LNCAP (cell line): ENCODE results near the gene BNC2.

Experiments used
- TF ChIP-seq, protein P1 (sequence below): fragments of 450-650 bp; IDR thresholded peaks from 2 replicates; pipeline ENCODE4 v1.5.1; 2017; ENCODE audit warnings: mild to moderate bottlenecking

BNC2 gene

DNA sequence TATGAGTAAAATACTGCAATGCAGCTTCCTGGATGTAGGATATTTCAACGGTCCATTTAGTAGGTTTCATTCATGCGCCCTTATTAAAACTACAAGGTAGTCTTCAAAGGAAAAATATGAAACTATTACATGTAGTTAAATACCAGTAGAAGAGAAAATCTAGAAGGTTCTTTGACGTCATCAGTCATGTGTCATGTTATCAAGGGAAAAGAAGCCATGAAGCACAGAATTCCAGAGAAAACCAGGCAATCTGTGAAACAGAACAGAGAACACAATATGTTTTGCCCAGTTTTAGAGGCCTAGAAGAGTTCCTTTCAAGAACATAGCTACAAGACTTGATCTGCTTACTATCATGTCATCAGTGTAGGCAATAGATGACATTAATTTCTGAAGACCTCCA lies 38.4 kb downstream of the BNC2 start:
- TF ChIP-seq, protein P1, sequence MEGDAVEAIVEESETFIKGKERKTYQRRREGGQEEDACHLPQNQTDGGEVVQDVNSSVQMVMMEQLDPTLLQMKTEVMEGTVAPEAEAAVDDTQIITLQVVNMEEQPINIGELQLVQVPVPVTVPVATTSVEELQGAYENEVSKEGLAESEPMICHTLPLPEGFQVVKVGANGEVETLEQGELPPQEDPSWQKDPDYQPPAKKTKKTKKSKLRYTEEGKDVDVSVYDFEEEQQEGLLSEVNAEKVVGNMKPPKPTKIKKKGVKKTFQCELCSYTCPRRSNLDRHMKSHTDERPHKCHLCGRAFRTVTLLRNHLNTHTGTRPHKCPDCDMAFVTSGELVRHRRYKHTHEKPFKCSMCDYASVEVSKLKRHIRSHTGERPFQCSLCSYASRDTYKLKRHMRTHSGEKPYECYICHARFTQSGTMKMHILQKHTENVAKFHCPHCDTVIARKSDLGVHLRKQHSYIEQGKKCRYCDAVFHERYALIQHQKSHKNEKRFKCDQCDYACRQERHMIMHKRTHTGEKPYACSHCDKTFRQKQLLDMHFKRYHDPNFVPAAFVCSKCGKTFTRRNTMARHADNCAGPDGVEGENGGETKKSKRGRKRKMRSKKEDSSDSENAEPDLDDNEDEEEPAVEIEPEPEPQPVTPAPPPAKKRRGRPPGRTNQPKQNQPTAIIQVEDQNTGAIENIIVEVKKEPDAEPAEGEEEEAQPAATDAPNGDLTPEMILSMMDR, result no peak

DNA sequence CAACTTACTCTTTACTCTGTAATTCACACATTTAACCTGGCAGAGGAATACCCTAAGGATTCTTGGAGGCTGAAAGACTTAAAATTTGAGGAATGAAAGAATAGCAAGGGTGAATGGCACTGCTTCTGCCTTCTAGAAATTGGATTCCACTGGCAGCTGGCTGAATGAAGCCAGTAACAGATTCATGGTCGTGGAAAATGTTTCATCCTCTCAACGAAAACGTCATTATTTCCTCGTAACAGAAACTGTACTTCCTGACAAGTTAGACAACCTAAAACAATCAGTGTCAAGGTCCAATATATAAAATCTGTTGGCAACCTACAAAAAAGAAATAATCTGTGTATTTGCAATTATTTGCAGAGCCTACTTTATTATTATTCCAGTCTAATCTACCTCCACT lies 39.7 kb downstream of the BNC2 start:
- TF ChIP-seq, protein P1, result no peak

DNA sequence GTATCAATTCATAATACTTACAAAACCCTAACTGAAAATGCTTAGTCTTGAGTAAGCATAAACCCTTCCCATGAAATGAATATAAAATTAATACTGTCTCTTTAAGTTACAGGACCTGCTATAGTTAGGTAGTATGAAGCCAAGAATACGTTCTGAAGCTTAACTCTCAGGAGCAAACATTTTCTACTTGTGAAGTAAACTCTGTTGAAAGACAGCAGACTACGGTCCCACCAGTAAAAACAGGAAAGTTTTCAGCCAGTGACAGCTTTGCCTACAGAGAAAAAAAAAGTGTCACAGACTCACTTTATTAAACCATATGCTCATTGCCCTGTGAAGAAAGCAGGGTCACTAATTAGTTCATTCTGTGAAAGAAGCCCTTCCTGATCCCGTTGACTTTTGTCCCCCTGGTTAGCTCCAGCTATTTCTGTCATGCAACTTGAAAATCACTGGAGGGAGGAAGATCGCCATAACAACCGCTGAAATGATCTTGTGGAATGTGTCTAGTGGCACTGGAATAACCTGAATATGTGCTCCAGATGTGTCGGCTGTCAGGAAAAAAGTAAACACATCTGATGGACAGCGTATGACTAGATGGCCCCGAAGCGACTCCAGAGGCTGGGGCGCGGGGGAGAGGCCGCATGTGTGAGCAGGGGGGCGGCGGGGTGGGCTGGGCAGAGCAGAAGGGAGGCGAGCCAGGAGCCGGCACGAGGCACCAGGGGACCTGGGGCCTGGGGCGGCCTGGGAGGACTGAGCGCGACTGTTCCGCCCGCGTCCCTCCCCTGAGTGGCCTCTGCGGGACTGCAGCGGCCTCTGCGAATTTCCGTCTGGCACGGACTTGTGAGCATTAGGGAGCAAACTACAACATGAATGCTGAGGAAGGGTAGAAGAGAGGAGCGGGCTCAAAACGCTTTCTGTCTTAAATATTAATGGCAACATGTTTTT lies 41.9 kb downstream of the BNC2 start:
- TF ChIP-seq, protein P1, result no peak

DNA sequence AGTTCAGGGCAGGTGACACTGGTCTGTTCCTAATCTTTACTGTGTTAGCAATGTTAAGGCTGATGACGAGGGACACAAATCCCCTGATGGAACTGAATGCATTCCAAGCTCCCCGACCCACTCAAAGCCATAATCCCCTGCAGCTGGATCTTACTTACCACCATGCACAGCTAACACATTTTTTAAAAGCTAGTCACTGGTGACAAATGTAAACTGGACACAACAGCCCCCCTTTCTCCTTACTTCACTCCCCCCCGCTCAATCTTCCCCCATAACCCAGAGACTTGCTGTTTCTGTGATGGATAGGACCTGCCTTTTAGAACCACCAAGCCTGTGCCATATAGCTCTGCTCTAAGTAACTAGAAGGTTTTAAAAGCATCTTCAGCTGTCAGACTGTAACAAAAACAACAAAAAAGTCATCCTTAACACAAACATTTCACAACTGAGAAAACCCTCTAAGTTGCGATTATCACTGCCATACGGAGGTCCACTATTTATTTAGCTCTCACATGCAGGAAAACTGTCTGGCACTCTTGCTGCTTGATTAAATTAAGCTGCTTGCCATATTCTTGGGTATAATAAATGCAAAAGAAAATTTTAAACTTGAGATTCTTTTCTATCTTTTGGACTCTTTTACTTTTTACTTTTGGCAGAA lies 44.4 kb downstream of the BNC2 start:
- TF ChIP-seq, protein P1, result no peak

DNA sequence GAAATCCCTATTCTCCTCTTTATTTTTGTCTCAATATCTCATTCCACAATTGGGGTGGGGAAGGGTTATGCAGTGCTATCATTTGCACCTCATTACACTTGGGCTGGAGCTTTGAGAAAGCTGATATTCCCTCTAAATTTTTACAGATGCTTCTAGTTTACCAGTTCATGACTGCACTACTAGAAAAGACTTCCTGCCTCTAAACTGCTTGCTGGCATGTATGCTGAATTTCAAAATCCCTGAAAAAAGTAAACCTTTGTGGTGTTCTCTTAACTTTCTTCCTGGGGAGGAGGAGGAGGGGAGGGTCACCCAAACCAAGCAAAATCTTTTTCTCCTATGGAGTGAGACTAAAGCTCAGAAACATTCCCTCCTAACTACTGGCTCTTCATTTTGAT lies 45.1 kb downstream of the BNC2 start:
- TF ChIP-seq, protein P1, result no peak

DNA sequence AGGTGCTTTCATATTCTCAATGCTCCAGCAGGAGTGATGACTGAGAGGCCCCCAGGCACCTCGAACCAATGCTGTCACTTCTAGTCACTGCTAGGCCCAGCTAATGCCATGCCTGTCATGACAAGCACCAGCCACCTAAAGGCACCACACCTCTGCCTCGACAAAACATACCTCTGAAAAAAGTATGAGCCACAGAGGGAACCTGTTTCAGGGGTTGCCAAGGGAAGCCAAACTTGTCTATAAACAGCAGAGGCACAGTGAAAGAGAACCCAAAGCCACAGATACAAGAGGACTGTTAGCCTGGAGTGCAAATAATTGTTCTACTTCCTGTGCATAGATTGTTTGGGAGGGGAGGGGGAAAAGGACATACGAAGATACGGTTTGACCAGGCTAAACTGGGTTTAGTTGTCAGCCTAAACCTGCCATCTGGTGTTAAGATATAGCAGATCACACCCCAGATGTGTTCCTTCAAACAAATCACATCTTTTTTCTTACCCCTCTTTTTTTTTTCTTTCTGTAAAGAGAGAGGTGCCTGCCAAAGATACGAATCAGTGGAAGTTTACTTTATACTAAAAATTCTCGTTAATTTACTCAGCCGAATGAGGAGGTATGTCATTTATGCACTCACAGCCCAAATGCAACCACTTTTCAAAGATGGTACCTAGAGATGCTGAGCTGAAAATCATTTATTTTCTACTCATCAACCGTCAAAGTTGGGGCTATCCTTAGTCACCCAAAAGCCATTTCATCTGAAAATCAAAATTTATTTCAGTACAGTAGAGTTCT lies 45.7 kb downstream of the BNC2 start:
- TF ChIP-seq, protein P1, result peak; percentile 46

DNA sequence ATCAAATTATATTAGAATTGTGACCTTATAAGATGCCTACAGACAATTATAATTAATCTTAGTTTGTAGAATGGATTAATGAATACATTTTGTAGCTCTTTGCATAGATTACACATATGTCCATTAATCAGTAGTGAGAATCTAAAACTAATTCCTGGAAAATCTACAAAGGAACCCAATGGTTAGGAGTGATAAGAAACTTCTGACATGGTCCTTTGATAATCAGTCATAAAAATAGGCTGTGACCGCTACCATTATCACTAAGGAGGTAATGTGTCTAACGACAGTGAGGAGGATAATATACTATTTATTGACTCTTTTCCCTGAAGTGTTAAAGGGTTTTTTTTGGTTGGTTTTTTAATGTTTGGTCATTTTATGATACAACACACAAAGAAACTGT lies 46.6 kb downstream of the BNC2 start:
- TF ChIP-seq, protein P1, result no peak
